ENCODE results near the gene KCNJ14. TPM values are rescaled to one million over a fixed set of nuclear protein-coding genes. Genes with fewer than 3 reads are reported as not detected.
A peak's percentile ranks its signal among the peaks of the same experiment; 100 is the strongest.

Gene KCNJ14
- total and polyA plus RNA-seq, 2 of the 4 experiments (the other 2 are of a cell fraction): 0.18 to 0.39 TPM

DNA sequence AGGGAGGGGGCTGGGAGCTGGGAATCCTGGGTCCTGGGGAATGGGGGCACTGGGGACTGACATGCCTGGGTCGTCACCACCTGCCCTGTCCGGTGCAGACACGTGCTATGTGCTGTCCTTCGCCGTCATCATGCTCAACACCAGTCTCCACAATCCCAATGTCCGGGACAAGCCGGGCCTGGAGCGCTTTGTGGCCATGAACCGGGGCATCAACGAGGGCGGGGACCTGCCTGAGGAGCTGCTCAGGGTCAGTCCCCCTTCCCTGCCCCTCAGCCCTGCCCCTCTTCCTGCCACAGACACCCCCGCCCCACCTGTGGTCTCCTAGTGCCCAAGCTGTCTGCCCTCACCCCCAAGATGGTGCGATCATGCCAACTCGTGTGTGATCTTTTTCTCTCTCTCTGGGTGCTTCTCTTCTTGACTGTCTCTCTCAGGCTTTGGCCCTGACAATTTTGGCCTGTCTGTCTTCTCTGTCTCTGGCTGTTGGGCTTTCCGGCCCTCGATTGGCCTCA is 18.8 kb downstream of the KCNJ14 start:
- no peak overlapping the region for H3K27ac ChIP-seq (ENCODE audit: insufficient read depth, low read length)
- ChIA-PET CTCF (no interaction called here), POLR2A (ENCODE audit: unreplicated experiment) (no interaction called here)
- H2BK120ac ChIP-seq (ENCODE audit: low read depth, low read length): no peak overlapping the region
- WGBS, 2 experiments (ENCODE audit: extremely low coverage in 2 of 2, insufficient read length in 1 of 2): no CpG with 5 or more reads among the region's 16 CpGs
- peaks cover 50% of the 10 kb centered on the region for H4K20me1 ChIP-seq (ENCODE audit: insufficient read depth, low read length)
- ATAC-seq (ENCODE audit: low read depth) (no peak), DNase-seq (no peak)
- H3K4me2 ChIP-seq (ENCODE audit: low read depth, low read length): no peak overlapping the region
- no peaks in the 10 kb centered on the region for H3K9me3 ChIP-seq (ENCODE audit: control insufficient read depth, insufficient read depth, low read length)
- in situ Hi-C loops (cut with MboI; ENCODE audit: low sequenced_read_pairs) (no loop called here), intact Hi-C loops (cut with micrococcal nuclease) (no loop called here), dilution Hi-C loops (cut with HindIII; ENCODE audit: low sequenced_read_pairs, unreplicated experiment) (no loop called here)
- TF ChIP-seq POLR2A (IDR thresholded peaks at IDR 0.05; ENCODE audit: low read depth, low read length): 0 out of 2 replicates have a peak, but pooled peaks have one; percentile 11
- TF ChIP-seq, protein P1, sequence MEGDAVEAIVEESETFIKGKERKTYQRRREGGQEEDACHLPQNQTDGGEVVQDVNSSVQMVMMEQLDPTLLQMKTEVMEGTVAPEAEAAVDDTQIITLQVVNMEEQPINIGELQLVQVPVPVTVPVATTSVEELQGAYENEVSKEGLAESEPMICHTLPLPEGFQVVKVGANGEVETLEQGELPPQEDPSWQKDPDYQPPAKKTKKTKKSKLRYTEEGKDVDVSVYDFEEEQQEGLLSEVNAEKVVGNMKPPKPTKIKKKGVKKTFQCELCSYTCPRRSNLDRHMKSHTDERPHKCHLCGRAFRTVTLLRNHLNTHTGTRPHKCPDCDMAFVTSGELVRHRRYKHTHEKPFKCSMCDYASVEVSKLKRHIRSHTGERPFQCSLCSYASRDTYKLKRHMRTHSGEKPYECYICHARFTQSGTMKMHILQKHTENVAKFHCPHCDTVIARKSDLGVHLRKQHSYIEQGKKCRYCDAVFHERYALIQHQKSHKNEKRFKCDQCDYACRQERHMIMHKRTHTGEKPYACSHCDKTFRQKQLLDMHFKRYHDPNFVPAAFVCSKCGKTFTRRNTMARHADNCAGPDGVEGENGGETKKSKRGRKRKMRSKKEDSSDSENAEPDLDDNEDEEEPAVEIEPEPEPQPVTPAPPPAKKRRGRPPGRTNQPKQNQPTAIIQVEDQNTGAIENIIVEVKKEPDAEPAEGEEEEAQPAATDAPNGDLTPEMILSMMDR (conservative IDR thresholded peaks at IDR 0.05; ENCODE audit: low read depth, low read length): no peak
- peak overlapping the region; percentile 13 for H2AK9ac ChIP-seq (replicated peaks; ENCODE audit: low read depth, low read length, poor library complexity)
- no peak overlapping the region for H2BK15ac ChIP-seq (ENCODE audit: low read depth, low read length)
- H3K4me3 ChIP-seq (ENCODE audit: insufficient read depth, low read depth, low read length): no peak overlapping the region
- no peak overlapping the region for H3K4ac ChIP-seq (ENCODE audit: low read depth, low read length)
- no peak overlapping the region for H4K5ac ChIP-seq (ENCODE audit: low read depth, low read length)
- H3K27me3 ChIP-seq (ENCODE audit: control insufficient read depth, insufficient read depth, low read length): no peaks in the 10 kb centered on the region
- H3K23ac ChIP-seq (ENCODE audit: low read depth, low read length): no peak overlapping the region
- H4K91ac ChIP-seq (ENCODE audit: insufficient read depth, low read depth, low read length): no peak overlapping the region
- H3K18ac ChIP-seq (ENCODE audit: low read depth, low read length): no peak overlapping the region
- no TSS peak for BruUV-seq (replicated peaks)
- no peak overlapping the region for H2AK5ac ChIP-seq (ENCODE audit: low read depth, low read length)
- no peak overlapping the region for H3K9ac ChIP-seq (ENCODE audit: low read depth, low read length)
- peaks cover 27 to 65% of the 10 kb centered on the region in 2 experiments for H3K79me1 ChIP-seq (ENCODE audit: low read depth in 1 of 2, low read length in 2 of 2)
- H4K8ac ChIP-seq (ENCODE audit: low read depth in 2 of 2, low read length in 2 of 2): no peak overlapping the region
- no peak overlapping the region for H3K56ac ChIP-seq (ENCODE audit: extremely low read depth, insufficient read depth, low read length)
- no peak overlapping the region for H2AFZ ChIP-seq (replicated peaks; ENCODE audit: low read length, poor library complexity)
- H2BK5ac ChIP-seq (ENCODE audit: low read depth, low read length, poor library complexity, severe bottlenecking): no peak overlapping the region
- H2BK20ac ChIP-seq (ENCODE audit: low read depth, low read length): no peak overlapping the region
- no peak overlapping the region for H3K14ac ChIP-seq (replicated peaks; ENCODE audit: low read depth, low read length)
- no peaks in the 10 kb centered on the region for H3K4me1 ChIP-seq (ENCODE audit: control insufficient read depth, insufficient read depth, low read length)
- H3K36me3 ChIP-seq (ENCODE audit: control insufficient read depth, insufficient read depth, low read length): peaks cover 78% of the 10 kb centered on the region
- peaks cover 8% of the 10 kb centered on the region; the same call in 1 of the 2 replicates for H3K9me1 ChIP-seq (ENCODE audit: insufficient read depth, low read length)

All from IMR-90 (cell line).